CD4-positive, alpha-beta T cell (primary cell): Measurements from ENCODE around the gene TNC. TPM values are rescaled to one million over a fixed set of nuclear protein-coding genes. Genes with fewer than 3 reads are reported as not detected.

Source experiments
- ATAC-seq: fragments of 200-7000 bp; cut with Tn5 transposase; one replicate; pipeline ENCODE4 v1.10.0; 2022; ENCODE audit warnings: mild to moderate bottlenecking; ENCODE audit not compliant: poor library complexity
- CTCF ChIA-PET: fragments of 350-600 bp; sonication (Branson Sonifier 250); formaldehyde crosslinking; loops from one replicate; lab custom pipeline; 2021; ENCODE audit warnings: antibody characterized with exemption, inconsistent platforms; lab: Charles Lee
- POLR2A ChIA-PET: fragments of 350-600 bp; sonication (Branson Sonifier 250); formaldehyde crosslinking; loops from one replicate; lab custom pipeline; 2021; ENCODE audit warnings: antibody characterized with exemption, inconsistent platforms; lab: Charles Lee
- DNase-seq, 14 experiments: peaks; one replicate each; pipeline ENCODE4 v3.0.0-alpha.2; 2013 to 2020; ENCODE audit warnings: mixed read lengths in 2 of 14
- H3K27ac ChIP-seq, 2 donors: one replicate each; pipeline versions ENCODE4 v1.5.1 to v1.7.0; 2013; ENCODE audit warnings: low read length in 2 of 2, low read depth in 1 of 2, mild to moderate bottlenecking in 1 of 2
- H3K27me3 ChIP-seq, 2 experiments: 1 replicate in 1 of 2; 2 replicates in 1 of 2; pipeline versions ENCODE4 v1.6.1 to v1.7.0; 2013; ENCODE audit warnings: low read length in 2 of 2, control low read depth in 1 of 2, mild to moderate bottlenecking in 1 of 2, moderate library complexity in 1 of 2; ENCODE audit not compliant: insufficient read depth in 2 of 2, control insufficient read depth in 1 of 2
- H3K36me3 ChIP-seq: one replicate; pipeline ENCODE4 v1.6.1; 2013; ENCODE audit warnings: low read length, control low read depth; ENCODE audit not compliant: insufficient read depth
- H3K4me1 ChIP-seq: one replicate; pipeline ENCODE4 v1.6.1; 2013; ENCODE audit warnings: low read length, control low read depth; ENCODE audit not compliant: insufficient read depth
- H3K4me3 ChIP-seq: one replicate; pipeline ENCODE4 v1.5.1; 2013; ENCODE audit warnings: mild to moderate bottlenecking, low read length, moderate library complexity
- H3K9me3 ChIP-seq, 2 experiments: 1 replicate in 1 of 2; 2 replicates in 1 of 2; pipeline versions ENCODE4 v1.6.1 to v1.7.0; 2013; ENCODE audit warnings: low read length in 2 of 2, mild to moderate bottlenecking in 2 of 2, control low read depth in 1 of 2, moderate library complexity in 1 of 2; ENCODE audit not compliant: control insufficient read depth in 1 of 2, insufficient read depth in 1 of 2
- H3K27ac Mint-ChIP-seq: one replicate; pipeline ENCODE4 v1.8.0; 2020; ENCODE audit warnings: mixed read lengths
- H3K27me3 Mint-ChIP-seq: one replicate; pipeline ENCODE4 v1.8.0; 2021; ENCODE audit warnings: mixed read lengths
- H3K36me3 Mint-ChIP-seq: one replicate; pipeline ENCODE4 v1.8.0; 2021; ENCODE audit warnings: low read depth, mixed read lengths
- H3K4me1 Mint-ChIP-seq: one replicate; pipeline ENCODE4 v1.8.0; 2021; ENCODE audit warnings: low read depth, mixed read lengths
- H3K4me3 Mint-ChIP-seq: one replicate; pipeline ENCODE4 v1.8.0; 2020; ENCODE audit warnings: mild to moderate bottlenecking, mixed read lengths
- H3K9me3 Mint-ChIP-seq: one replicate; pipeline ENCODE4 v1.8.0; 2020; ENCODE audit warnings: mixed read lengths
- intact Hi-C, 2 experiments: fragments of 100-400 bp; cut with DNase I in 1 of 2; cut with micrococcal nuclease in 1 of 2; formaldehyde crosslinking; loops; one replicate each; pipeline versions ENCODE4 v1.15.1 to v1.9.0; 2023 to 2025; cut with DNase I, micrococcal nuclease
- total RNA-seq, 174 experiments: library from RNA in 2 of 174; stranded (reverse) in 2 of 174; gene quantifications; one replicate each; pipeline ENCODE4 v1.2.3 and lab custom pipeline; 2021 to 2026
- TF ChIP-seq, protein P1 (sequence below): fragments of 200-600 bp; IDR thresholded peaks from one replicate; pipeline ENCODE4 v1.8.0; 2022; ENCODE audit warnings: antibody characterized with exemption, mild to moderate bottlenecking

TNC gene
- total RNA-seq, 2 experiments from 2014 or later, result 0.03 to 0.05 TPM

DNA sequence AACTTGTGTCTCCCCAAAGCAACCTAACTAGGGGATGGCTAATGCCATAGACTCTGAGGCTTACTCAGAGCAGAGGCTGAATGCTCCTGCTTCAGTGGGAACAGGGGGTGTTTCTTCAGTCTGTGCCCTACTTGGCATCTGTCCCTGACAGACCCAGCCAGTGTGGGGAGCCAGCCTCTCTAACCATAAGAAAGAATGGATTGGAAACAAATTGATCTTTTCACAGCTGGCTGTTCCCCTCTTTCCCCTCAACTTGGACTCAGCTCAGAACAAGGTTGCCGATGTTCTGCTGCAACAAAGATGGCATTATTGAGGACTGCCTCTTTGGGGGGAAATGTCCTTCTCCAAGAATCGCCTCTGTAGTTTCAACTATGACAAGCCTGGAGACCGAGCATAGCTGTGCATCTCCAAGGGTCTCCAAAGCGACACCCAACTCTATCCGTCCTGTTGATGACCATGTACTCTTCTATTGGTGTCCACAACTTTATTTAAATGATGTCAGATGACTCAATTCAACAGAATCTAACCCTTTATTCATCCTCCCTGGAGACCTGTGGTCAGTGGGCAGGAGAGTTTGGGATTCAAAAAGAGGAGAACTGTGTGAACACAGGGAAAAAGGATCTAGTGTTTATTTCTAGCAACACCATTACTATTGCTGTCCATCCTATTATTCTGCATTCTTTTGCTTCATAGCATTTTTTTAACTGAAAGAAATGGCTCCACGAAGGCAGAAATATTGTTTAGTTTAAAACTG is 24.7 kb upstream of the TNC start:
- Mint-ChIP-seq H3K9me3 (no peaks in the 10 kb centered on the region), H3K27me3 (peaks cover 46% of the 10 kb centered on the region), H3K27ac (no peak overlapping the region), H3K4me3 (no peak overlapping the region), H3K36me3 (no peaks in the 10 kb centered on the region), H3K4me1 (no peaks in the 10 kb centered on the region)
- CTCF ChIA-PET, result no interaction called here
- Histone ChIP-seq H3K4me3 (no peak overlapping the region), H3K36me3 (no peaks in the 10 kb centered on the region), H3K27ac (no peak overlapping the region), H3K9me3 (no peaks in the 10 kb centered on the region), H3K4me1 (no peaks in the 10 kb centered on the region), H3K27me3 (peaks cover 4 to 11% of the 10 kb centered on the region in 2 experiments)
- ATAC-seq (no peak), DNase-seq (no peak)
- intact Hi-C loops, result no loop called here
- TF ChIP-seq, protein P1, sequence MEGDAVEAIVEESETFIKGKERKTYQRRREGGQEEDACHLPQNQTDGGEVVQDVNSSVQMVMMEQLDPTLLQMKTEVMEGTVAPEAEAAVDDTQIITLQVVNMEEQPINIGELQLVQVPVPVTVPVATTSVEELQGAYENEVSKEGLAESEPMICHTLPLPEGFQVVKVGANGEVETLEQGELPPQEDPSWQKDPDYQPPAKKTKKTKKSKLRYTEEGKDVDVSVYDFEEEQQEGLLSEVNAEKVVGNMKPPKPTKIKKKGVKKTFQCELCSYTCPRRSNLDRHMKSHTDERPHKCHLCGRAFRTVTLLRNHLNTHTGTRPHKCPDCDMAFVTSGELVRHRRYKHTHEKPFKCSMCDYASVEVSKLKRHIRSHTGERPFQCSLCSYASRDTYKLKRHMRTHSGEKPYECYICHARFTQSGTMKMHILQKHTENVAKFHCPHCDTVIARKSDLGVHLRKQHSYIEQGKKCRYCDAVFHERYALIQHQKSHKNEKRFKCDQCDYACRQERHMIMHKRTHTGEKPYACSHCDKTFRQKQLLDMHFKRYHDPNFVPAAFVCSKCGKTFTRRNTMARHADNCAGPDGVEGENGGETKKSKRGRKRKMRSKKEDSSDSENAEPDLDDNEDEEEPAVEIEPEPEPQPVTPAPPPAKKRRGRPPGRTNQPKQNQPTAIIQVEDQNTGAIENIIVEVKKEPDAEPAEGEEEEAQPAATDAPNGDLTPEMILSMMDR, result no peak
- POLR2A ChIA-PET, result no interaction called here

DNA sequence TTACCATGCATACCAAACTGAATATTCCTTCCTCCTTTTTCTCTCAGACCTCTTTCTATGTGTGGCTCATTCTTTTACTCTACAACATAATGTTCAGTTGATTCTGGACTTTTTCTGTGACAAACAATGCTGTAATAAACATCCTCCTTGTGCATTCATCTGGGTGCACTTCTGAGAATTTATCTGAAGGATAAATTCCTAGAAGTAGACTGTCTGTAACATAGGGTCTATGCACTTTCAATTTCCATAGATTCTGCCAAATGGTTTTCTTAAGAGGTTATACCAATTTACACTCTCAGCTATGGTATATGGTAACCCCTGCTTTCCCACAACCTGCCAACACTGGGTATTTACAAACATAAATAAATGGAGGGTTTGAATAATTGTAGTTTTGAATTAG is 24.1 kb upstream of the TNC start:
- H3K36me3 Mint-ChIP-seq, result no peaks in the 10 kb centered on the region
- Histone ChIP-seq H3K4me1 (no peaks in the 10 kb centered on the region), H3K27ac (no peak overlapping the region), H3K27me3 (peaks cover 4 to 11% of the 10 kb centered on the region in 2 experiments), H3K9me3 (no peaks in the 10 kb centered on the region), H3K36me3 (no peaks in the 10 kb centered on the region), H3K4me3 (no peak overlapping the region)
- H3K9me3 Mint-ChIP-seq, result no peaks in the 10 kb centered on the region
- ChIA-PET CTCF (no interaction called here), POLR2A (no interaction called here)
- intact Hi-C loops, result no loop called here
- H3K4me3 Mint-ChIP-seq, result no peak overlapping the region
- ATAC-seq (no peak), DNase-seq (no peak)
- TF ChIP-seq, protein P1, result no peak
- no peak overlapping the region for H3K27ac Mint-ChIP-seq
- H3K27me3 Mint-ChIP-seq, result peaks cover 51% of the 10 kb centered on the region
- no peaks in the 10 kb centered on the region for H3K4me1 Mint-ChIP-seq

DNA sequence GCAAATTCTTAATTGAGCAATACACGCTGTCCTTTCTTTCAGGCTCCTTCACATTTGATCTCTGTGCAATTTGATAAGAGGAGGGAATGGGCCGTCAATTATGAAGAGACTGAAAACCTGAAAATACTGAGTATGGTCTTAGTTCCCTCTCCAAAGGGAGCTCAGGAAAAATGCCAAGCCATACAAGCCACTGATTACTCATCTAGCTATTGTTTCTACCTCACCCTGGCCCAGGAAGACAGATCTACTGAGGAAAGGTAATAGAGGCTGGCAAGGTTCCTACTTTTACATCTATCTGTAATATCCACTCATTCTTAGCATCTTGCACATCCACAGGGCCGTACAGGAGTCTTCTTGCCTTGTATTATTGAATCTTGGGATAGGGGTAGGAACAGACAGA is 23.7 kb upstream of the TNC start:
- Histone ChIP-seq H3K36me3 (no peaks in the 10 kb centered on the region), H3K4me1 (no peaks in the 10 kb centered on the region), H3K9me3 (no peaks in the 10 kb centered on the region), H3K27me3 (peaks cover 4 to 11% of the 10 kb centered on the region in 2 experiments), H3K27ac (no peak overlapping the region), H3K4me3 (no peak overlapping the region)
- intact Hi-C loops, result no loop called here
- Mint-ChIP-seq H3K27me3 (peaks cover 56% of the 10 kb centered on the region), H3K27ac (no peak overlapping the region), H3K4me3 (no peak overlapping the region), H3K4me1 (no peaks in the 10 kb centered on the region), H3K9me3 (no peaks in the 10 kb centered on the region), H3K36me3 (no peaks in the 10 kb centered on the region)
- ATAC-seq (no peak), DNase-seq (no peak)
- TF ChIP-seq, protein P1, result no peak
- POLR2A ChIA-PET, result no interaction called here
- CTCF ChIA-PET, result no interaction called here
